Neural progenitor cell (in vitro differentiated cells): ENCODE measurements around the gene KCNIP1. TPM values are rescaled to one million over a fixed set of nuclear protein-coding genes. Genes with fewer than 3 reads are reported as not detected.

Experiments
- DNase-seq: peaks from one replicate; pipeline ENCODE4 v3.0.0-alpha.2; 2016; ENCODE audit warnings: low spot score
- H2AFZ ChIP-seq: fragments of 200-600 bp; sonication (generic); replicated peaks from 2 replicates; pipeline ENCODE4 v1.6.1; 2016; ENCODE audit warnings: antibody characterized with exemption
- H3F3A ChIP-seq: fragments of 200-600 bp; sonication (generic); 2 replicates; pipeline ENCODE4 v1.6.1; 2016; ENCODE audit warnings: antibody characterized with exemption, low read depth
- H3K27ac ChIP-seq: fragments of 200-600 bp; sonication (generic); 2 replicates; pipeline ENCODE4 v1.5.1; 2016; ENCODE audit warnings: mild to moderate bottlenecking
- H3K27me3 ChIP-seq: fragments of 200-600 bp; sonication (generic); 2 replicates; pipeline ENCODE4 v1.6.1; 2016; ENCODE audit warnings: mild to moderate bottlenecking, moderate library complexity
- H3K36me3 ChIP-seq: fragments of 200-600 bp; sonication (generic); 2 replicates; pipeline ENCODE4 v1.5.1; 2016
- H3K4me1 ChIP-seq: fragments of 200-600 bp; sonication (generic); 2 replicates; pipeline ENCODE4 v1.6.1; 2016; ENCODE audit warnings: mixed run types
- H3K4me2 ChIP-seq: fragments of 200-600 bp; sonication (generic); 2 replicates; pipeline ENCODE4 v1.6.1; 2016
- H3K4me3 ChIP-seq: fragments of 200-600 bp; sonication (generic); 2 replicates; pipeline ENCODE4 v1.5.1; 2016
- H3K79me2 ChIP-seq: fragments of 200-600 bp; sonication (generic); 2 replicates; pipeline ENCODE4 v1.6.1; 2016; ENCODE audit warnings: low read depth
- H3K9ac ChIP-seq: fragments of 200-600 bp; sonication (generic); 2 replicates; pipeline ENCODE4 v1.6.1; 2016
- H3K9me3 ChIP-seq: fragments of 200-600 bp; sonication (generic); 2 replicates; pipeline ENCODE4 v1.5.1; 2016; ENCODE audit warnings: low read depth
- H4K20me1 ChIP-seq: fragments of 200-600 bp; sonication (generic); 2 replicates; pipeline ENCODE4 v1.6.1; 2016; ENCODE audit warnings: low read depth
- H3K27ac Mint-ChIP-seq: 3 replicates; pipeline ENCODE4 v1.8.0; 2021; ENCODE audit warnings: mixed read lengths
- H3K27me3 Mint-ChIP-seq: 2 replicates; pipeline ENCODE4 v1.8.0; 2022; ENCODE audit warnings: low read depth, mild to moderate bottlenecking, inconsistent platforms, moderate library complexity, mixed read lengths; ENCODE audit not compliant: insufficient read depth
- H3K36me3 Mint-ChIP-seq: 3 replicates; pipeline ENCODE4 v1.8.0; 2021; ENCODE audit warnings: mixed read lengths
- H3K4me1 Mint-ChIP-seq: 3 replicates; pipeline ENCODE4 v1.8.0; 2021; ENCODE audit warnings: mixed read lengths
- H3K4me3 Mint-ChIP-seq: 3 replicates; pipeline ENCODE4 v1.8.0; 2021; ENCODE audit warnings: mild to moderate bottlenecking, moderate library complexity, mixed read lengths
- H3K9me3 Mint-ChIP-seq: 3 replicates; pipeline ENCODE4 v1.8.0; 2020; ENCODE audit warnings: mixed read lengths
- CTCF ChIP-seq: fragments of 200-600 bp; sonication (generic); IDR thresholded peaks from 2 replicates; pipeline ENCODE4 v1.5.1; 2017; ENCODE audit warnings: antibody characterized with exemption, mild to moderate bottlenecking
- EZH2 ChIP-seq: fragments of 200-600 bp; sonication (generic); IDR thresholded peaks from 2 replicates; pipeline ENCODE4 v1.6.1; 2017; ENCODE audit warnings: antibody characterized with exemption, mild to moderate bottlenecking, moderate library complexity
- EZH2phosphoT487 ChIP-seq: fragments of 200-600 bp; sonication (generic); IDR thresholded peaks from 2 replicates; pipeline ENCODE4 v1.6.1; 2017; ENCODE audit warnings: antibody characterized with exemption
- total RNA-seq: library from RNA; depleted of rRNA; stranded (reverse); fragments of >200 nt; gene quantifications from 2 replicates; pipeline ENCODE4 v1.2.3, GENCODE V29; 2015; ENCODE audit warnings: low replicate concordance

KCNIP1 gene
- total RNA-seq, 1 donor from 2014 or later = 2.8 TPM

GRCh38 chr5:170525470-170526211 lies 21.8 kb downstream of the KCNIP1 start:
- Histone ChIP-seq H3K4me2 (no peak overlapping the region), H3K27me3 (no peaks in the 10 kb centered on the region), H3K9ac (no peak overlapping the region), H3K79me2 (no peaks in the 10 kb centered on the region), H2AFZ (no peak overlapping the region), H3F3A (peaks cover 6% of the 10 kb centered on the region), H3K36me3 (no peaks in the 10 kb centered on the region), H3K9me3 (no peaks in the 10 kb centered on the region), H3K4me1 (peaks cover 21% of the 10 kb centered on the region), H4K20me1 (no peaks in the 10 kb centered on the region), H3K4me3 (no peak overlapping the region), H3K27ac (no peak overlapping the region)
- H3K27me3 Mint-ChIP-seq = peaks cover 6% of the 10 kb centered on the region
- TF ChIP-seq EZH2phosphoT487 (no peak), EZH2 (no peak), CTCF (no peak)
- H3K9me3 Mint-ChIP-seq = no peaks in the 10 kb centered on the region
- peaks cover 25% of the 10 kb centered on the region for H3K4me1 Mint-ChIP-seq
- no peaks in the 10 kb centered on the region for H3K36me3 Mint-ChIP-seq
- peak overlapping the region; percentile 37 for H3K27ac Mint-ChIP-seq
- no peak for DNase-seq
- H3K4me3 Mint-ChIP-seq = no peak overlapping the region

- H3K9me3 ChIP-seq = no peaks in the 10 kb centered on the region
- peaks cover 5% of the 10 kb centered on the region for H3K27me3 Mint-ChIP-seq
- H3K4me1 Mint-ChIP-seq = peaks cover 26% of the 10 kb centered on the region
- H4K20me1 ChIP-seq = no peaks in the 10 kb centered on the region
- DNase-seq = peak; percentile 37
- H3K9ac ChIP-seq = no peak overlapping the region
- no peak overlapping the region for H3K27ac Mint-ChIP-seq
- H3K4me1 ChIP-seq = peaks cover 25% of the 10 kb centered on the region
- H3K4me3 ChIP-seq = no peak overlapping the region
- no peaks in the 10 kb centered on the region for H3K27me3 ChIP-seq
- peak overlapping the region; percentile 50 for H2AFZ ChIP-seq
- no peak overlapping the region for H3K27ac ChIP-seq
- peaks cover 17% of the 10 kb centered on the region for H3F3A ChIP-seq
- no peaks in the 10 kb centered on the region for H3K9me3 Mint-ChIP-seq
- no peaks in the 10 kb centered on the region for H3K36me3 Mint-ChIP-seq
- H3K36me3 ChIP-seq = no peaks in the 10 kb centered on the region
- no peak overlapping the region for H3K4me3 Mint-ChIP-seq
- peak overlapping the region; percentile 49 for H3K4me2 ChIP-seq
- H3K79me2 ChIP-seq = no peaks in the 10 kb centered on the region
- no peak for TF ChIP-seq EZH2
- TF ChIP-seq EZH2phosphoT487 = no peak
- TF ChIP-seq CTCF = no peak
These were observed 24.2 kb downstream of the KCNIP1 start for GRCh38 chr5:170527991-170528390.

GRCh38 chr5:170528976-170529375 lies 25.2 kb downstream of the KCNIP1 start:
- H3K9me3 Mint-ChIP-seq = no peaks in the 10 kb centered on the region

GRCh38 chr5:170532935-170533334 lies 29.1 kb downstream of the KCNIP1 start:
- H2AFZ ChIP-seq = no peak overlapping the region
- Mint-ChIP-seq H3K4me1 (peaks cover 45% of the 10 kb centered on the region), H3K4me3 (no peak overlapping the region), H3K9me3 (no peaks in the 10 kb centered on the region), H3K27ac (peak overlapping the region; percentile 34), H3K36me3 (no peaks in the 10 kb centered on the region), H3K27me3 (peaks cover 8% of the 10 kb centered on the region)
- H3K79me2 ChIP-seq = no peaks in the 10 kb centered on the region
- peak overlapping the region; percentile 68 for H3K27ac ChIP-seq
- TF ChIP-seq EZH2phosphoT487 (no peak), CTCF (no peak), EZH2 (no peak)
- H3K27me3 ChIP-seq = no peaks in the 10 kb centered on the region
- H3F3A ChIP-seq = peaks cover 24% of the 10 kb centered on the region
- H4K20me1 ChIP-seq = no peaks in the 10 kb centered on the region
- no peak overlapping the region for H3K9ac ChIP-seq
- H3K4me2 ChIP-seq = peak overlapping the region; percentile 33
- DNase-seq = peak; percentile 47
- H3K4me3 ChIP-seq = no peak overlapping the region
- peaks cover 37% of the 10 kb centered on the region for H3K4me1 ChIP-seq
- no peaks in the 10 kb centered on the region for H3K9me3 ChIP-seq
- no peaks in the 10 kb centered on the region for H3K36me3 ChIP-seq

More at GRCh38 chr5:170528976-170529375, 25.2 kb downstream of the KCNIP1 start:
- no peak overlapping the region for H2AFZ ChIP-seq
- Mint-ChIP-seq H3K27me3 (peaks cover 2% of the 10 kb centered on the region), H3K4me1 (peaks cover 28% of the 10 kb centered on the region), H3K27ac (no peak overlapping the region), H3K4me3 (no peak overlapping the region), H3K36me3 (no peaks in the 10 kb centered on the region)
- H3F3A ChIP-seq = peaks cover 24% of the 10 kb centered on the region
- H3K4me2 ChIP-seq = no peak overlapping the region
- H3K27me3 ChIP-seq = no peaks in the 10 kb centered on the region
- H3K4me3 ChIP-seq = no peak overlapping the region
- H3K4me1 ChIP-seq = peaks cover 33% of the 10 kb centered on the region
- TF ChIP-seq EZH2 = no peak
- TF ChIP-seq EZH2phosphoT487 = no peak
- H3K9me3 ChIP-seq = no peaks in the 10 kb centered on the region
- no peaks in the 10 kb centered on the region for H4K20me1 ChIP-seq
- H3K9ac ChIP-seq = no peak overlapping the region
- H3K27ac ChIP-seq = no peak overlapping the region
- DNase-seq = no peak
- no peaks in the 10 kb centered on the region for H3K36me3 ChIP-seq
- no peaks in the 10 kb centered on the region for H3K79me2 ChIP-seq
